ENCODE results near the gene METTL27.
"Not testable (repeated sequence)": the region's sequence is repeated elsewhere in the genome, so short reads cannot be mapped to it uniquely, and the experiment has no call there.

- TF ChIP-seq CTCF, POLR2A (IDR thresholded peaks at IDR 0.05): not testable (repeated sequence)
Observed at GRCh38 chr7:73837167-73837566, 5.1 kb downstream of the METTL27 start.

All from esophagus squamous epithelium (tissue), 4 donors.